ENCODE measurements around the gene CBFB. TPM values are rescaled to one million over a fixed set of nuclear protein-coding genes. Genes with fewer than 3 reads are reported as not detected.

Gene CBFB
- total and polyA plus RNA-seq, 2 of the 13 experiments (the other 11 are each of a cell fraction or from before 2014, with no cell fraction given), result 22.1 to 70.8 TPM

DNA sequence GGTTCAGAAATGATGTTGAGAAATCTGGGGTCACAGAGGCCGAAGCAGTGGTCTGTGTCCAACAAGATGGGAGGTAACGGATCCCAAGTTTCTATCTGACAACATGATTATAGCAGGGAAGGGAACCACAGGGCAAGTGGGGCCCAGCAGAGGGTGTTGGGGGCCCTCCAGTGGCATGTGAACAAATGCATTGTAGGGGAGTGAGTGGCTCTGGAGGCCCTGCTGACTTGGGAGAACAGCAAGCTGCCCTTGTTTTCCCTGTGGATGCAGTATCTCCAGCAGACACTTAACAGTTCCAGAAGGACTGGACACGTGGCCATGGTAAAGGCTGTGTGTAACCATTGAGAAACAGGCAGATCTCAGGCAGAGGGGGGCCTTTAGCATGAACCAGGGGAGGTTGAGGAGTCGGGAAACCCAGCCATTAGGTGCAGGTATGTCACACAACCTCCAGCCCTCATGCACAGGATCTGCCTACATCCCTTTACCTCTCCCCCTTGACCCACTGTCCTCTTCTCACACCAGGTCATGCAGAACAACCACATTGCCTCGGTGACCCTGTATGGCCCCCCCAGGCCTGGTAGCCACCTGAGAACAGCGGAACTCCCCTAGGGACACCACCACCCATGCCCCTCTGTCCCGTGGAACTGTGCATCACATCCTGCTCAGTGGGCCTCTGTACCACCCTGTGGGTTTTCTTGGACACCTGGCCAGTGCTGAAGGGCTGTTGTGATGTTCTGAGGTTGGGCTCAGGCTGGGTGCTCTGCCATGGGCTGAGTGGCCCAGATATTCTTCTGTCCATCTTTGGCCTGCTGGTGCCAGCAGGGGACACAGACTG lies 117.8 kb downstream of the CBFB start (continued):
- TF ChIP-seq POLR2AphosphoS5 (IDR thresholded peaks at IDR 0.05; ENCODE audit: low read depth, low read length), result no peak
- TF ChIP-seq, protein P1, sequence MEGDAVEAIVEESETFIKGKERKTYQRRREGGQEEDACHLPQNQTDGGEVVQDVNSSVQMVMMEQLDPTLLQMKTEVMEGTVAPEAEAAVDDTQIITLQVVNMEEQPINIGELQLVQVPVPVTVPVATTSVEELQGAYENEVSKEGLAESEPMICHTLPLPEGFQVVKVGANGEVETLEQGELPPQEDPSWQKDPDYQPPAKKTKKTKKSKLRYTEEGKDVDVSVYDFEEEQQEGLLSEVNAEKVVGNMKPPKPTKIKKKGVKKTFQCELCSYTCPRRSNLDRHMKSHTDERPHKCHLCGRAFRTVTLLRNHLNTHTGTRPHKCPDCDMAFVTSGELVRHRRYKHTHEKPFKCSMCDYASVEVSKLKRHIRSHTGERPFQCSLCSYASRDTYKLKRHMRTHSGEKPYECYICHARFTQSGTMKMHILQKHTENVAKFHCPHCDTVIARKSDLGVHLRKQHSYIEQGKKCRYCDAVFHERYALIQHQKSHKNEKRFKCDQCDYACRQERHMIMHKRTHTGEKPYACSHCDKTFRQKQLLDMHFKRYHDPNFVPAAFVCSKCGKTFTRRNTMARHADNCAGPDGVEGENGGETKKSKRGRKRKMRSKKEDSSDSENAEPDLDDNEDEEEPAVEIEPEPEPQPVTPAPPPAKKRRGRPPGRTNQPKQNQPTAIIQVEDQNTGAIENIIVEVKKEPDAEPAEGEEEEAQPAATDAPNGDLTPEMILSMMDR (CRISPR knock-in tag; IDR thresholded peaks at IDR 0.05), result peak; percentile 59
- no peak for TF ChIP-seq GTF2F1 (IDR thresholded peaks at IDR 0.05; ENCODE audit: low read length)
- TF ChIP-seq, protein P2, sequence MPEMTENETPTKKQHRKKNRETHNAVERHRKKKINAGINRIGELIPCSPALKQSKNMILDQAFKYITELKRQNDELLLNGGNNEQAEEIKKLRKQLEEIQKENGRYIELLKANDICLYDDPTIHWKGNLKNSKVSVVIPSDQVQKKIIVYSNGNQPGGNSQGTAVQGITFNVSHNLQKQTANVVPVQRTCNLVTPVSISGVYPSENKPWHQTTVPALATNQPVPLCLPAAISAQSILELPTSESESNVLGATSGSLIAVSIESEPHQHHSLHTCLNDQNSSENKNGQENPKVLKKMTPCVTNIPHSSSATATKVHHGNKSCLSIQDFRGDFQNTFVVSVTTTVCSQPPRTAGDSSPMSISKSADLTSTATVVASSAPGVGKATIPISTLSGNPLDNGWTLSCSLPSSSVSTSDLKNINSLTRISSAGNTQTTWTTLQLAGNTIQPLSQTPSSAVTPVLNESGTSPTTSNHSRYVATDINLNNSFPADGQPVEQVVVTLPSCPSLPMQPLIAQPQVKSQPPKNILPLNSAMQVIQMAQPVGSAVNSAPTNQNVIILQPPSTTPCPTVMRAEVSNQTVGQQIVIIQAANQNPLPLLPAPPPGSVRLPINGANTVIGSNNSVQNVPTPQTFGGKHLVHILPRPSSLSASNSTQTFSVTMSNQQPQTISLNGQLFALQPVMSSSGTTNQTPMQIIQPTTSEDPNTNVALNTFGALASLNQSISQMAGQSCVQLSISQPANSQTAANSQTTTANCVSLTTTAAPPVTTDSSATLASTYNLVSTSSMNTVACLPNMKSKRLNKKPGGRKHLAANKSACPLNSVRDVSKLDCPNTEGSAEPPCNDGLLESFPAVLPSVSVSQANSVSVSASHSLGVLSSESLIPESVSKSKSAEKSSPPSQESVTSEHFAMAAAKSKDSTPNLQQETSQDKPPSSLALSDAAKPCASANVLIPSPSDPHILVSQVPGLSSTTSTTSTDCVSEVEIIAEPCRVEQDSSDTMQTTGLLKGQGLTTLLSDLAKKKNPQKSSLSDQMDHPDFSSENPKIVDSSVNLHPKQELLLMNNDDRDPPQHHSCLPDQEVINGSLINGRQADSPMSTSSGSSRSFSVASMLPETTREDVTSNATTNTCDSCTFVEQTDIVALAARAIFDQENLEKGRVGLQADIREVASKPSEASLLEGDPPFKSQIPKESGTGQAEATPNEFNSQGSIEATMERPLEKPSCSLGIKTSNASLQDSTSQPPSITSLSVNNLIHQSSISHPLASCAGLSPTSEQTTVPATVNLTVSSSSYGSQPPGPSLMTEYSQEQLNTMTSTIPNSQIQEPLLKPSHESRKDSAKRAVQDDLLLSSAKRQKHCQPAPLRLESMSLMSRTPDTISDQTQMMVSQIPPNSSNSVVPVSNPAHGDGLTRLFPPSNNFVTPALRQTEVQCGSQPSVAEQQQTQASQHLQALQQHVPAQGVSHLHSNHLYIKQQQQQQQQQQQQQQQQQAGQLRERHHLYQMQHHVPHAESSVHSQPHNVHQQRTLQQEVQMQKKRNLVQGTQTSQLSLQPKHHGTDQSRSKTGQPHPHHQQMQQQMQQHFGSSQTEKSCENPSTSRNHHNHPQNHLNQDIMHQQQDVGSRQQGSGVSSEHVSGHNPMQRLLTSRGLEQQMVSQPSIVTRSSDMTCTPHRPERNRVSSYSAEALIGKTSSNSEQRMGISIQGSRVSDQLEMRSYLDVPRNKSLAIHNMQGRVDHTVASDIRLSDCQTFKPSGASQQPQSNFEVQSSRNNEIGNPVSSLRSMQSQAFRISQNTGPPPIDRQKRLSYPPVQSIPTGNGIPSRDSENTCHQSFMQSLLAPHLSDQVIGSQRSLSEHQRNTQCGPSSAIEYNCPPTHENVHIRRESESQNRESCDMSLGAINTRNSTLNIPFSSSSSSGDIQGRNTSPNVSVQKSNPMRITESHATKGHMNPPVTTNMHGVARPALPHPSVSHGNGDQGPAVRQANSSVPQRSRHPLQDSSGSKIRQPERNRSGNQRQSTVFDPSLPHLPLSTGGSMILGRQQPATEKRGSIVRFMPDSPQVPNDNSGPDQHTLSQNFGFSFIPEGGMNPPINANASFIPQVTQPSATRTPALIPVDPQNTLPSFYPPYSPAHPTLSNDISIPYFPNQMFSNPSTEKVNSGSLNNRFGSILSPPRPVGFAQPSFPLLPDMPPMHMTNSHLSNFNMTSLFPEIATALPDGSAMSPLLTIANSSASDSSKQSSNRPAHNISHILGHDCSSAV (CRISPR knock-in tag; IDR thresholded peaks at IDR 0.05; ENCODE audit: borderline replicate concordance), result no peak
- TF ChIP-seq, protein P3, sequence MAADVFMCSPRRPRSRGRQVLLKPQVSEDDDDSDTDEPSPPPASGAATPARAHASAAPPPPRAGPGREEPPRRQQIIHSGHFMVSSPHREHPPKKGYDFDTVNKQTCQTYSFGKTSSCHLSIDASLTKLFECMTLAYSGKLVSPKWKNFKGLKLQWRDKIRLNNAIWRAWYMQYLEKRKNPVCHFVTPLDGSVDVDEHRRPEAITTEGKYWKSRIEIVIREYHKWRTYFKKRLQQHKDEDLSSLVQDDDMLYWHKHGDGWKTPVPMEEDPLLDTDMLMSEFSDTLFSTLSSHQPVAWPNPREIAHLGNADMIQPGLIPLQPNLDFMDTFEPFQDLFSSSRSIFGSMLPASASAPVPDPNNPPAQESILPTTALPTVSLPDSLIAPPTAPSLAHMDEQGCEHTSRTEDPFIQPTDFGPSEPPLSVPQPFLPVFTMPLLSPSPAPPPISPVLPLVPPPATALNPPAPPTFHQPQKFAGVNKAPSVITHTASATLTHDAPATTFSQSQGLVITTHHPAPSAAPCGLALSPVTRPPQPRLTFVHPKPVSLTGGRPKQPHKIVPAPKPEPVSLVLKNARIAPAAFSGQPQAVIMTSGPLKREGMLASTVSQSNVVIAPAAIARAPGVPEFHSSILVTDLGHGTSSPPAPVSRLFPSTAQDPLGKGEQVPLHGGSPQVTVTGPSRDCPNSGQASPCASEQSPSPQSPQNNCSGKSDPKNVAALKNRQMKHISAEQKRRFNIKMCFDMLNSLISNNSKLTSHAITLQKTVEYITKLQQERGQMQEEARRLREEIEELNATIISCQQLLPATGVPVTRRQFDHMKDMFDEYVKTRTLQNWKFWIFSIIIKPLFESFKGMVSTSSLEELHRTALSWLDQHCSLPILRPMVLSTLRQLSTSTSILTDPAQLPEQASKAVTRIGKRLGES (CRISPR knock-in tag; IDR thresholded peaks at IDR 0.05; ENCODE audit: borderline replicate concordance), result no peak
- TF ChIP-seq, protein P4, sequence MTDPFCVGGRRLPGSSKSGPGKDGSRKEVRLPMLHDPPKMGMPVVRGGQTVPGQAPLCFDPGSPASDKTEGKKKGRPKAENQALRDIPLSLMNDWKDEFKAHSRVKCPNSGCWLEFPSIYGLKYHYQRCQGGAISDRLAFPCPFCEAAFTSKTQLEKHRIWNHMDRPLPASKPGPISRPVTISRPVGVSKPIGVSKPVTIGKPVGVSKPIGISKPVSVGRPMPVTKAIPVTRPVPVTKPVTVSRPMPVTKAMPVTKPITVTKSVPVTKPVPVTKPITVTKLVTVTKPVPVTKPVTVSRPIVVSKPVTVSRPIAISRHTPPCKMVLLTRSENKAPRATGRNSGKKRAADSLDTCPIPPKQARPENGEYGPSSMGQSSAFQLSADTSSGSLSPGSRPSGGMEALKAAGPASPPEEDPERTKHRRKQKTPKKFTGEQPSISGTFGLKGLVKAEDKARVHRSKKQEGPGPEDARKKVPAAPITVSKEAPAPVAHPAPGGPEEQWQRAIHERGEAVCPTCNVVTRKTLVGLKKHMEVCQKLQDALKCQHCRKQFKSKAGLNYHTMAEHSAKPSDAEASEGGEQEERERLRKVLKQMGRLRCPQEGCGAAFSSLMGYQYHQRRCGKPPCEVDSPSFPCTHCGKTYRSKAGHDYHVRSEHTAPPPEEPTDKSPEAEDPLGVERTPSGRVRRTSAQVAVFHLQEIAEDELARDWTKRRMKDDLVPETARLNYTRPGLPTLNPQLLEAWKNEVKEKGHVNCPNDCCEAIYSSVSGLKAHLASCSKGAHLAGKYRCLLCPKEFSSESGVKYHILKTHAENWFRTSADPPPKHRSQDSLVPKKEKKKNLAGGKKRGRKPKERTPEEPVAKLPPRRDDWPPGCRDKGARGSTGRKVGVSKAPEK (CRISPR knock-in tag; IDR thresholded peaks at IDR 0.05; ENCODE audit: borderline replicate concordance), result no peak
- TF ChIP-seq, protein P5, sequence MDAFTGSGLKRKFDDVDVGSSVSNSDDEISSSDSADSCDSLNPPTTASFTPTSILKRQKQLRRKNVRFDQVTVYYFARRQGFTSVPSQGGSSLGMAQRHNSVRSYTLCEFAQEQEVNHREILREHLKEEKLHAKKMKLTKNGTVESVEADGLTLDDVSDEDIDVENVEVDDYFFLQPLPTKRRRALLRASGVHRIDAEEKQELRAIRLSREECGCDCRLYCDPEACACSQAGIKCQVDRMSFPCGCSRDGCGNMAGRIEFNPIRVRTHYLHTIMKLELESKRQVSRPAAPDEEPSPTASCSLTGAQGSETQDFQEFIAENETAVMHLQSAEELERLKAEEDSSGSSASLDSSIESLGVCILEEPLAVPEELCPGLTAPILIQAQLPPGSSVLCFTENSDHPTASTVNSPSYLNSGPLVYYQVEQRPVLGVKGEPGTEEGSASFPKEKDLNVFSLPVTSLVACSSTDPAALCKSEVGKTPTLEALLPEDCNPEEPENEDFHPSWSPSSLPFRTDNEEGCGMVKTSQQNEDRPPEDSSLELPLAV (CRISPR knock-in tag; conservative IDR thresholded peaks at IDR 0.05; ENCODE audit: low read depth), result no peak
- TF ChIP-seq ZNF547 (CRISPR knock-in tag; IDR thresholded peaks at IDR 0.05), result no peak
- TF ChIP-seq STAG1 (CRISPR knock-in tag; IDR thresholded peaks at IDR 0.05), result peak; percentile 55
- TF ChIP-seq ZBTB42 (CRISPR knock-in tag; IDR thresholded peaks at IDR 0.05), result no peak
